Non-pigmented ciliary epithelial cell (primary cell): ENCODE measurements around the gene ANGPTL4.
"Not testable (repeated sequence)": the region's sequence is repeated elsewhere in the genome, so short reads cannot be mapped to it uniquely, and the experiment has no call there.

Experiments used
- DNase-seq: peaks from one replicate; pipeline ENCODE4 v3.0.0-alpha.2; 2010; ENCODE audit warnings: low read depth

The ANGPTL4 gene

DNA sequence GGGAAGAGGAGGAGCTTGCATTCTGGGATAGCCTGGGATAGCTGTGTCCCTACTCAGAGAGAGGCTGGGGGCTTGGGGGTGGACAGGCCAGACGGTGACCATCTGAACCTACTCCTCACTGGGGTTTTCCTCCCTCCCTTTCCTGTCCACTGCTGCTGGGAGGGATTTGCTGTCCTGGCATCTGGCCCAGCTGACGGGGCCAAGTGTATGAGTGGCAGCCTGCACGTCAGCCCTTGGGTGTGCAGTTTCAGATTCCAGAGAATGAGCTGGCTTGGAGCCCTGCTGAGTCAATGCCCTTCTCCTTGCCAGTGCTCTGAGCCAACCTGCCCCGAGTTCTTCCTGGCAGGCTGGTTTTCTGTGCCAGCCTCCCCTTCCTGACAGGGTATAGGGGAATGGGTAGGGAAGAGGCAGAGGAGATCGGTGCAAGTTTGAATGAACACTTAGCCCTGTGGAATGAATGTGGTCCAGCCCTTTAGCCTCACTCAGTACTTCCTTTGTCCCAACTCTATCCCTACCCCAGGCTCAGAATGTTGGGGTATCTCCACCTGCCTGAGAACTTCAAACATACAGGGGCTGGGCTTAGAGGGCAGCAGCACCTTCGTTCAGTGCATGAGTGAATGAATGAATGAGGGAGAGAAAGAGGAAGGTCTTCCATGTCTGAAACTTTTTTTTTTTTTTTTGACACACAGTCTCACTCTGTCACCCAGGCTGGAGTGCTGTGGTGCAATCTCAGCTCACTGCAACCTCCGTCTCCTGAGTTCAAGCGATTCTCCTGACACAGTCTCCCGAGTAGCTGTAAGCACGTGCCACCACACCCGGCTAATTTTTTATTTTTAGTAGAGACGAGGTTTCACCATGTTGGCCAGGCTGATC, 1.8 kb upstream of the ANGPTL4 start:
- DNase-seq = peak; percentile 94

DNA sequence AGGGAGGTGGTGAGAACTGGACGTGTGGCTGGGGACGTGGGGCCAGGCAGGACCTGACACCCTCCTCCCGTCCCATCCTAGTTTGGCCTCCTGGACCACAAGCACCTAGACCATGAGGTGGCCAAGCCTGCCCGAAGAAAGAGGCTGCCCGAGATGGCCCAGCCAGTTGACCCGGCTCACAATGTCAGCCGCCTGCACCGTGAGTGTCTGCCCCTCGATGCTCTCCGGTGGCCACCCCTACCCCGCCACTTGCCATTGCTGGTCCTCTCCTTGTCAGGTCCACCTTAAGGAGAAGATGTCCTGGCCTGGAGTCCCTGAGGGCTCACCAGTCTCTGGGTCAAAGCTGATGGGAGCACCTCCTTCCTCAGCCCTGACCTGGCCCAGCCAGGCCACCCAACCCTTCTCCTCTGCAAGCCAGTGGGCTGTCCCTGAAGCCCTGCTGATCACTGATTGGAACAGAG, 2.2 kb downstream of the ANGPTL4 start:
- DNase-seq = no peak

DNA sequence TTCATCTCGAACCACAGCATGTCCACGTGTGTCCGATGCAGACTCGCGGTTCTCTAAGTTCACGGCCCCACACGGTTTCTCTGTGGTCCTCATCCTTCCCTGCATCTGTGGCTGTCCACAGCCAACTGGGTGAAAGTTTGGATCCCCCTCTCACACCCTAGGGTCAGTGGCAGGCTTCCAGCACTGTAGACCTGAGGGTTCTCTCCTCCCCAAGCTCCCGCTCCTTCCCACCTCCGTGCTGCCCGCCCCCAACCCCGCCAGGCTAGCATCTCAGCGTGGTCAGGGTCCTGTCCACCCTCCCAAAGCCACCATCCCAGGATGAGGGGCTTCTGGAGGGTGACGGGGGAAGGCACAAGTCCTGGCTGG, 3.0 kb downstream of the ANGPTL4 start:
- DNase-seq = no peak

DNA sequence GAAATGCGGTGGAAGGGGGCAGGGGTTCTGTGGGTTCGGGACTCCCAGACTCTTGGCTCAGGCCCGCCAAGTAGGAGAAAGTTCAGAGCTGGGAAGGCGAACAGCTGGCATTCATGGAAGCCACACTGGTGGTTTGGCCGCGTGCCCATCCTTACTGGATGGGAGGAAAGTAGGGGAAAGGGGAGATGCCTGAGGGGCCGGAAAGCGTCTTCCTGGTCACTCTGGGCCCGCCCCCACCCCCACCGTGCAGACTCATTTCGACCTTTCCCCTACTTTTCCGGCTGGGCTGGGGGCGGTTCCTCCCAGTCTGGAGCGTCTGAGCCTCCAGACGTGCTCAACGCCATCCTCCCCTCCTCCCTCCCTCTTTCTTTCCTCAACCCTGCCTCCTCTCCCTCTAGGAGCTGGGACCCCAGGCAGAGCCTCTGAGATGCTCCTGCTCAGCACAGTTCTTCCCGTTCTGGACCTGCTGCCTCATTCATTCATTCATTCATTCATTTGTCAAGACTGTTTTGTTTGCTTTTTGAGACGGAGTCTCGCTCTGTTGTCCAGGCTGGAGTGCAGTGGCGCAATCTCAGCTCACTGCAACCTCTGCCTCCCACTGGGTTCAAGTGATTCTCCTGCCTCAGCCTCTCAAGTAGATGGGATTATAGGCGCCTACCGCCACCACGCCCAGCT, 3.5 kb downstream of the ANGPTL4 start:
- peak; percentile 89 for DNase-seq

DNA sequence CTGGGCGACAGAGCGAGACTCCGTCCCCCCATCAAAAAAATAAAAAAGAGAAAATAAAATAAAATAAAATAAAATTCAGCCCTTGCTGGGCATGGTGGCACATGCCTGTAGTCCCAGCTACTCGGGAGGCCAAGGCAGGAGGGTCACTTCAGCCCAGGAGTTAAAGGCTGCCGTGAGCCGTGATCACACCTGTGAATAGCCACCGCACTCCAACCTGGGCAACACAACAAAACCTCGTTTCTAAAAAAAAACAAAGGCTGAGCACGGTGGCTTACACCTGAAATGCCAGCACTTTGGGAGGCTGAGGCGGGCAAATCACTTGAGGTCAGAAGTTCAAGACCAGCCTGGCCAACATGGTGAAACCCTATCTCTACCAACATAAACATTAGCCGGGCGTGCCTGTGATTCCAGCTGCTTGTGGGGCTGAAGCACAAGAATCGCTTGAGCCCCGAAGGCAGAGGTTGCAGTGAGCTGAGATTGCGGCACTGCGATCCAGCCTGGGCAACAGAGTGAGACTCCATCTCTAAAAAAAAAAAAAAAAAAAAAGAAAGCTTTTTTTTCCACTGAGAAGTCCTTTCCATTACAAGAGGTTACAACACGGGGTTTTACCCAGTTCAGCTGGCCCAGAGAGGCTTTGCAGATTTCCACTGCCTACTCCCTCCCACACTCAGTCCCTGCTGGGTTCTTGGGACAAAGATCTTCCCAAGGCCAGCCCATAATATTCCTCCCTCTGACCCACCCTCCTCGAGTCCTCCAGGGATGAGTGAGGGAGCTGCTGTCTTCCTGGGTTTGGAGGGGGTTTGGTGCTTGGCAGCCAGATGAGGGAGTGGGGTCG, 6.4 kb downstream of the ANGPTL4 start:
- DNase-seq = no peak

DNA sequence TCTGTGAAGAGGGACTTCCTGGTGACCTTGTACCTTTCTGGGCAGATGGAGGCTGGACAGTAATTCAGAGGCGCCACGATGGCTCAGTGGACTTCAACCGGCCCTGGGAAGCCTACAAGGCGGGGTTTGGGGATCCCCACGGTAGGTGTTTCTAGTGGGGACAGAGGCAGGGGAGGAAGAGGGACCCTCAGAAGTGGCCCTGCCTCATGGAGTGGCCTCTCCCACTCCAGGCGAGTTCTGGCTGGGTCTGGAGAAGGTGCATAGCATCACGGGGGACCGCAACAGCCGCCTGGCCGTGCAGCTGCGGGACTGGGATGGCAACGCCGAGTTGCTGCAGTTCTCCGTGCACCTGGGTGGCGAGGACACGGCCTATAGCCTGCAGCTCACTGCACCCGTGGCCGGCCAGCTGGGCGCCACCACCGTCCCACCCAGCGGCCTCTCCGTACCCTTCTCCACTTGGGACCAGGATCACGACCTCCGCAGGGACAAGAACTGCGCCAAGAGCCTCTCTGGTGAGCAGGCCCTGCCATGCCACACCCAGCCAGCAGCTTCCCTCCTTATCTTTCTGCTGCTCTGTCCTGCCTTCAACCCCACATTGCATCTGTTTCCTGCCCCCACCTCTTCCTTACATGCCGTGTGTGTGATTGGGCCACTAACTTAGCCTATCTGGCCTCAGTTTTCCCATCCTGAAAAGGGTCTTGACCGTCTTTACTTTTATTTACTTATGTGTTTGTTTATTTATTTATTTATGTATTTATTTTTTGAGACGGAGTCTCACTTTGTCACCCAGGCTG, 7.3 kb downstream of the ANGPTL4 start:
- DNase-seq = no peak

DNA sequence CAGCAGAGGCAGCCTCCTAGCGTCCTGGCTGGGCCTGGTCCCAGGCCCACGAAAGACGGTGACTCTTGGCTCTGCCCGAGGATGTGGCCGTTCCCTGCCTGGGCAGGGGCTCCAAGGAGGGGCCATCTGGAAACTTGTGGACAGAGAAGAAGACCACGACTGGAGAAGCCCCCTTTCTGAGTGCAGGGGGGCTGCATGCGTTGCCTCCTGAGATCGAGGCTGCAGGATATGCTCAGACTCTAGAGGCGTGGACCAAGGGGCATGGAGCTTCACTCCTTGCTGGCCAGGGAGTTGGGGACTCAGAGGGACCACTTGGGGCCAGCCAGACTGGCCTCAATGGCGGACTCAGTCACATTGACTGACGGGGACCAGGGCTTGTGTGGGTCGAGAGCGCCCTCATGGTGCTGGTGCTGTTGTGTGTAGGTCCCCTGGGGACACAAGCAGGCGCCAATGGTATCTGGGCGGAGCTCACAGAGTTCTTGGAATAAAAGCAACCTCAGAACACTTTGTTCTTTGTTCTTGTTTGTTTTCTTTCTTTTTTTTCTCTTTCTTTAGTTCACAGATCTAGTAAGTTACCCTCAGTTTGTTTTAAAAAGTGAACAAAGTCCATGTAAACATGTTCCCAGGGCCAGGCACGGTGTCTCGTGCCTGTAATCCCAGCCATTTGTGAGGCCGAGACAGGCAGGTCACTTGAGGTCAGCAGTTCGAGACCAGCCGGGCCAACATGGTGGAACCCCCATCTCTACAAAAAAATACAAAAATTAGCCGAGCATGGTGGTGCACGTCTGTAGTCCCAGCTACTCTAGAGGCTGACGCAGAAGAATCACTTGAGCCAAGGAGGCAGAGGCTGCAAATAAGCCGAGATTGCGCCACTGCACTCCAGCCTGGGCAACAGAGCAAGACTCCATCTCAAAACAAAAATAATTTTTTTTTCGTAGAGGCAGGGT, 10.2 kb downstream of the ANGPTL4 start:
- DNase-seq = no peak

DNA sequence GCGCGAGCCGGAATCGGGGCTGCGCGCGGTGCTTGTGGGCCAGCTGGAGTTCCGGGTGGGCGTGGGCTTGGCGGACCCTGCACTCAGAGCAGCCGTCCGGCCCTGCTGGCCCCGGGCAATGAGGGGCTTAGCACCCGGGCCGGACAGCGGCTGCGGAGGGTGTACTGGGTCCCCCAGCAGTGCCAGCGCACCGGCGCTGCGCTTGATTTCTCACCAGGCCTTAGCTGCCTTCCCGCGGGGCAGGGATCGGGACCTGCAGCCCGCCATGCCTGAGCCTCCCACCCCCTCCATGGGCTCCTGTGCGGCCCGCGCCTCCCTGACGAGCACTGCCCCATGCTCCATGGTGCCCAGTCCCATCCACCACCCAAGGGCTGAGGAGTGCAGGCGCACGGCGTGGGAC, 11.8 kb downstream of the ANGPTL4 start:
- DNase-seq = not testable (repeated sequence)

DNA sequence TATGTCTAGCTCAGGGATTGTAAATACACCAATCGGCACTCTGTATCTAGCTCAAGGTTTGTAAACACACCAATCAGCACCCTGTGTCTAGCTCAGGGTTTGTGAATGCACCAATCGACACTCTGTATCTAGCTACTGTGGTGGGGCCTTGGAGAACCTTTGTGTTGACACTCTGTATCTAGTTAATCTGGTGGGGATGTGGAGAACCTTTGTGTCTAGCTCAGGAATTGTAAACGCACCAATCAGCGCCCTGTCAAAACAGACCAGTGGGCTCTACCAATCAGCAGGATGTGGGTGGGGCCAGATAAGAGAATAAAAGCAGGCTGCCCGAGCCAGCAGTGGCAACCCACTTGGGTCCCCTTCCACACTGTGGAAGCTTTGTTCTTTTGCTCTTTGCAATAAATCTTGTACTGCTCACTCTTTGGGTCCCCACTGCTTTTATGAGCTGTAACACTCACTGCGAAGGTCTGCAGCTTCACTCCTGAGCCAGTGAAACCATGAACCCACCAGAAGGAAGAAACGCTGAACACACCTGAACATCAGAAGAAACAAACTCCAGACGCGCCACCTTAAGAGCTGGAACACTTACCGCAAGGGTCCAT, 12.5 kb downstream of the ANGPTL4 start:
- DNase-seq = not testable (repeated sequence)

DNA sequence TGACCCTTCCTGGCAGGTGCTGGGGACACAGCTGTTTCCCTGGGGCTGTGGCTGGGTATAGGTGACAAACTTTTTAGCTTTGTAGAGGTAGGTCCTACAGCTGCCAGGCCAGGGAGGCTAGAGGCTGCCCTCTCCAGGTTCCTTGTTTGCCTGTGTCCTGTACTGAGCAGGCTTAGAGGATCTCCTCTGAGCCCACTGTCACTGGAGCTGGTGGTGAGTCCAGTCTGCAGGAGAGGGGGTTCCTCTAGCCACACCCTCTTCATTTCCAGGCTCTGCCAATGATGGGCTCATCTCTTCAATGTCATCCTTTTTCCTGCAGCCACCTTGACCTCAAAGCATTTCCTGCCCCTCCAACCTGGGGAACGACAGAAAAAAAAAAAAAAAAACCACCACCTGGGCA, 13.6 kb downstream of the ANGPTL4 start:
- no peak for DNase-seq

DNA sequence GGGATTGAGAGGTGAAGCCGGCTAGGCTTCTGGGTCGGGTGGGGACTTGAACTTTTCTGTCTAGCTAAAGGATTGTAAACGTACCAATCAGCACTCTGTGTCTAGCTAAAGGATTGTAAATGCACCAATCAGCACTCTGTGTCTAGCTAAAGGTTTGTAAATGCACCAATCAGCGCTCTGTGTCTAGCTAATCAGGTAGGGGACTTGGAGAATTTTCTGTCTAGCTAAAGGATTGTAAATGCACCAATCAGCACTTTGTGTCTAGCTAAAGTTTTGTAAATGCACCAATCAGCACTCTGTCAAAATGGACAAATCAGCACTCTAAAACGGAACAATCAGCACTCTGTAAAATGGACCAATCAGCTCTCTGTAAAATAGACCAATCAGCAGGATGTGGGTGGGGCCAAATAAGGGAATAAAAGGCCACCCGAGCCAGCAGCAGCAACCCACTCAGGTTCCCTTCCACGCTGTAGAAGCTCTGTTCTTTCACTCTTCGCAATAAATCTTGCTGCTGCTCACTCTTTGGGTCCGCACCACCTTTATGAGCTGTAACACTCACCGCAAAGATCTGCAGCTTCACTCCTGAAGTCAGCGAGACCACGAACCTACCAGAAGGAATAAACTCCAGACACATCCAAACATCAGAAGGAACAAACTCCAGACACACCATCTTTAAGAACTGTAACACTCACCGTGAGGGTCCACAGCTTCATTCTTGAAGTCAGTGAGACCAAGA, 15.4 kb downstream of the ANGPTL4 start:
- not testable (repeated sequence) for DNase-seq

DNA sequence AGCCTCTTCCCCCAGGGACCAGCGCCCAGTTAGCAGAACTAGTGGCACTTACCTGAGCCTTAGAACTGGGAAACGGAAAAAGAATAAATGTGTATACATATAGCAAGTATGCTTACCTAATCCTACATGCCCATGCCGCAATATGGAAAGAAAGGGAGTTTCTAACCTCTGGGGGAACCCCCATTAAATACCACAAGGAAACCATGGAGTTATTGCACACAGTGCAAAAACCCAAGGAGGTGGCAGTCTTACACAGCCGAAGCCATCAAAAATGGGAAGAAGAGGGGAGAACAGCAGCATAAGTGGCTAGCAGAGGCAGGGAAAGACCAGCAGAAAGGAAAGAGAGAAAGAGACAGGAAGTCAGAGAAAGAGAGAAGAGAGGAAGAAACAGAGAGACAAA, 20.6 kb downstream of the ANGPTL4 start:
- not testable (repeated sequence) for DNase-seq

DNA sequence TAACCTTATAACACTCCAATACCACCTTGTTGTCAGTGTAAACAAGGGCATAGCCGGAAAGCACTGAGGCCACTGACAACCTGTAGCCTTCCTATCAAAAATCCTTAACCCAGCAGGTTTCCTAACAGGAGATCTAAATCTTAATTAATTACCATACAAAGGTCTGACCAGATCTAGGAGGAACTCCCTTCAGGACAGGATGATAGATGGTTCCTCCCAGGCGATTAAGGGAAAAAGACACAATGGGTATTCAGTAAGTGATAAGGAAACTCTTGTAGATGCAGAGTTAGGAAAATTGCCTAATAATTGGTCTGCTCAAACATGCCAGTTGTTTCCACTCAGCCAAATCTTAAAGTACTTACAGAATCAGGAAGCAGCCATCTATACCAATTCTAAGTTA, 21.1 kb downstream of the ANGPTL4 start:
- not testable (repeated sequence) for DNase-seq

DNA sequence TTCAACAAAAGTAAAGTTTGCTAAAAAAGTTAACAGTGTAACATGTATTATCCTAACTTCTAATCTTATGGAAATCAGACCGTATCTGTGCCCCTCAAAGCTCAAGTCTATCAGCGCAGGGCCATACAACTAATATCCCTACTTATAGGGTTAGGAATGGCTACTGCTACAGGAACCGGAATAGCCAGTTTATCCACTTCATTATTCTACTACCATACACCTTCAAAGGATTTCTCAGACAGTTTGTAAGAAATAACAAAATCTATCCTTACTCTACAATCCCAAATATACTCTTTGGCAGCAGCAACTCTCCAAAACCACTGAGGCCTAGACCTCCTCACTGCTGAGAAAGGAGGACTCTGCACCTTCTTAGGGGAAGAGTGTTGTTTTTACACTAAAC, 21.6 kb downstream of the ANGPTL4 start:
- DNase-seq = not testable (repeated sequence)

DNA sequence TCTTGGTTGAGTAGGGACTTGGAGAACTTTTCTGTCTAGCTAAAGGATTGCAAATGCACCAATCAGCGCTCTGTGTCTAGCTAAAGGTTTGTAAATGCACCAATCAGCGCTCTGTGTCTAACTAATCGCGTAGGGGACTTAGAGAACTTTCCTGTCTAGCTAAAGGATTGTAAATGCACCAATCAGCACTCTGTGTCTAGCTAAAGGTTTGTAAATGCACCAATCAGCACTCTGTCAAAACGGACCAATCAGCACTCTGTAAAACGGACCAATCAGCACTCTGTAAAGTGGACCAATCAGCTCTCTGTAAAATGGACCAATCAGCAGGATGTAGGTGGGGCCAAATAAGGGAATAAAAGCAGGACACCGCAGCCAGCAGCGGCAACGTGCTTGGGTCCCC, 22.5 kb downstream of the ANGPTL4 start:
- not testable (repeated sequence) for DNase-seq

DNA sequence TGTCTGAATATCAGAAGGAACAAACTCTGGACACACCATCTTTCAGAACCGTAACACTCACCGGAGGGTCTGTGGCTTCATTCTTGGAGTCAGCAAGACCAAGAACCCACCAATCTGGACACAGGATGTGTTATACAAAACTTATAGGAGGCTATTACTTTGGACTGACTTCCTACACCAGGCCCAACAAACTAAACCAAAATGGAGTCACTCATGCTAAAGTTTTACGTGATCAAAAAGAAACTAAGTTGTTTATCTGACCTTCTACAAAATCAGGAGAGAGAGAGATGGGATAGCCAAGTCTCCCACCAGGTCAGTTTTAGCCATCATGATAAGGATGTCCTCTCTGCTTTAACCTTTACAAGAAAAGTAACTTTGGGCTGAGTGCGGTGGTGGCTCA, 23.0 kb downstream of the ANGPTL4 start:
- DNase-seq = no peak

DNA sequence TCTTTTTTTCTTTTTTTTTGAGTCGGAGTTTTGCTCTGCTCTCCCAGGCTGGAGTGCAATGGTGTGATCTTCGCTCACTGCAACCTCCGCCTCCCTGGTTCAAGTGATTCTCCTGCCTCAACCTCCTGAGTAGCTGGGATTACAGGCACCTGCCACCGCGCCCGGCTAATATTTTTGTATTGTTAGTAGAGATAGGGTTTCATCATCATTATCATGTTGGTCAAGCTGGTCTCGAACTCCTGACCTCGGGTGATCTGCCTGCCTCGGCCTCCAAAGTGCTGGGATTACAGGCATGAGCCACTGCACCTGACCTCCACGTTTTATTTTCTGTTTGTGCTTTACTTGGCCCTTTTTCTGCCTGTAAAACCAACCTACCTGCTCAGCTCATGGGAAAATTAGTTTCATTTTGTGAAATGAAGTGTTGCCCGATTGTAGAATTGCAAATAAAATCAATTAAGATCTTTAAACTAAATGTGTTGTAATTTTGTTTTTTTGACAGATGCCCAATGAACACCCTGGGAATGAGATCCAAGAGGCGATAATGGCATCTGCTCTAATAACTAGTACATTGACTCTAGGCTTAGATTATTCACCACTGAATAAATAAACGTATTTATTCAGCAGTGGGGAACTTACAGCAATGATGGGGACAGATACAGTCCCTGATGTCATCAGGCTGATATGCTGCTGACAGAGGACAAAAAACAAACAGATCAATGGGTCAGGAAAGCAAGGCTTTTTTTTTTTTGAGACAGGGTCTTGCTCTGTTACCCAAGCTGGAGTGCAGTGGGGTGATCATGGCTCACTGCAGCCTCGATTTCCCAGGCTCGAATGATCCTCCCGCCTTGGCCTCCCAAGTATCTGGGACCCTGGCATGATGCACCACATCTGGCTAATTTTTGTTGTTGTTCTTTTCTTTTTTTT, 24.0 kb downstream of the ANGPTL4 start:
- DNase-seq = no peak

DNA sequence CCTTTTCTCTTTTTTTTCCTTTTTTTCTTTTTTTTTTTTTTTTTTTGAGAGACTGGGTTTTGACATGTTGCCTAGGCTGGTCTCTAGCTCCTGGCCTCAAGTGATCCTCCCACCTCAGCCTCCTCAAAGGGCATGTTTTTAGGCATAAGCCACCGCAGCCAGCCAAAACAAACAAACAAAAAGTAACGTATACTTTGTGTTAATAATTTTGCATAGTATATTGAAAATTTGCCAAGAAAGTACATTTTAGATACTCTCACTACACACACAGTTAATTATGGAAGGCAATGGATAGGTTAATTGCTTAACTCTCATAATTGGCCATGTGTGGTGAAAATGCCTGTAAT, 24.6 kb downstream of the ANGPTL4 start:
- no peak for DNase-seq
